ENCODE data around the gene BNIP1.

DNA sequence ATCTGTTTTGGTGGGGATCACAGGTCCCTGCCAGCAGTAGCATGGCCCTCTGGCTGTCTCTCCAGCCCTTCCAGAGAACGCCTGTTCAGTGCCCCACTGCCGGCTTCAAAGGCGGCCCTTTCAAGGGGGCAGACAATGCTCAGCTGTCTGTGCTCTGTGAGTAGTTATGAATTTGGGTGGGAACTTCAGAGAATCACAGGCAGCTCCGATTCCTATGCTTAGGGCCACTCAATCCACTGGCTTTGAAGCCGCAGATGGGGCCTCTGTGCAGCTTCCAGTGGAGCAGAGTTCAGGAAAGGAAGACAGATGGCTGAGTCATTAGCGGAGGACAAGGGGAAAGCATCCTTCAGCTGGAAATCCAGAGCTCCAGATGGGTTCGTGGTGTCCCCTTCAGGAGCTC, 48.2 kb downstream of the BNIP1 start:
- TF ChIP-seq, protein P1, sequence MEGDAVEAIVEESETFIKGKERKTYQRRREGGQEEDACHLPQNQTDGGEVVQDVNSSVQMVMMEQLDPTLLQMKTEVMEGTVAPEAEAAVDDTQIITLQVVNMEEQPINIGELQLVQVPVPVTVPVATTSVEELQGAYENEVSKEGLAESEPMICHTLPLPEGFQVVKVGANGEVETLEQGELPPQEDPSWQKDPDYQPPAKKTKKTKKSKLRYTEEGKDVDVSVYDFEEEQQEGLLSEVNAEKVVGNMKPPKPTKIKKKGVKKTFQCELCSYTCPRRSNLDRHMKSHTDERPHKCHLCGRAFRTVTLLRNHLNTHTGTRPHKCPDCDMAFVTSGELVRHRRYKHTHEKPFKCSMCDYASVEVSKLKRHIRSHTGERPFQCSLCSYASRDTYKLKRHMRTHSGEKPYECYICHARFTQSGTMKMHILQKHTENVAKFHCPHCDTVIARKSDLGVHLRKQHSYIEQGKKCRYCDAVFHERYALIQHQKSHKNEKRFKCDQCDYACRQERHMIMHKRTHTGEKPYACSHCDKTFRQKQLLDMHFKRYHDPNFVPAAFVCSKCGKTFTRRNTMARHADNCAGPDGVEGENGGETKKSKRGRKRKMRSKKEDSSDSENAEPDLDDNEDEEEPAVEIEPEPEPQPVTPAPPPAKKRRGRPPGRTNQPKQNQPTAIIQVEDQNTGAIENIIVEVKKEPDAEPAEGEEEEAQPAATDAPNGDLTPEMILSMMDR (conservative IDR thresholded peaks at IDR 0.05; ENCODE audit: low read length): no peak
- no peak for TF ChIP-seq EZH2phosphoT487 (IDR thresholded peaks at IDR 0.05; ENCODE audit: borderline replicate concordance)
